Measurements from ENCODE around the gene MORN1.

Gene MORN1

GRCh38 chr1:2319291-2319690 is 72.1 kb downstream of the MORN1 start:
- H3K4me3 ChIP-seq (ENCODE audit: low read length): no peak overlapping the region
- H3K79me2 ChIP-seq (ENCODE audit: low read length): no peaks in the 10 kb centered on the region
- DNase-seq: no peak
- no peaks in the 10 kb centered on the region for H4K20me1 ChIP-seq (ENCODE audit: insufficient read depth, low read length)
- H3K9me2 ChIP-seq (replicated peaks; ENCODE audit: insufficient read depth, low read length): no peaks in the 10 kb centered on the region
- peaks cover 91% of the 10 kb centered on the region for H3K27me3 ChIP-seq (replicated peaks; ENCODE audit: insufficient read depth, low read length)
- no peaks in the 10 kb centered on the region for H3K36me3 ChIP-seq (replicated peaks; ENCODE audit: insufficient read depth, low read length)
- no peak for TF ChIP-seq EZH2 (optimal IDR thresholded peaks at IDR 0.05; ENCODE audit: low read depth, low read length)
- TF ChIP-seq CTCF (IDR thresholded peaks at IDR 0.05; ENCODE audit: low read length): no peak
- TF ChIP-seq EZH2phosphoT487 (IDR thresholded peaks at IDR 0.05; ENCODE audit: low read length): no peak
- no peak overlapping the region for H2AFZ ChIP-seq (ENCODE audit: low read length)
- no peaks in the 10 kb centered on the region for H3F3A ChIP-seq (ENCODE audit: insufficient read depth, low read length)
- H3K9me3 ChIP-seq (replicated peaks; ENCODE audit: insufficient read depth, low read length): no peaks in the 10 kb centered on the region
- no peak overlapping the region for H3K4me2 ChIP-seq (ENCODE audit: low read depth, low read length)
- H3K9ac ChIP-seq (ENCODE audit: low read length): no peak overlapping the region
- no peaks in the 10 kb centered on the region for H3K4me1 ChIP-seq (ENCODE audit: low read length)
- no peak overlapping the region for H3K27ac ChIP-seq (ENCODE audit: low read length)

- TF ChIP-seq EZH2 (optimal IDR thresholded peaks at IDR 0.05; ENCODE audit: low read depth, low read length) (no peak), CTCF (IDR thresholded peaks at IDR 0.05; ENCODE audit: low read length) (no peak), EZH2phosphoT487 (IDR thresholded peaks at IDR 0.05; ENCODE audit: low read length) (no peak)
- Histone ChIP-seq H3K4me2 (ENCODE audit: low read depth, low read length) (no peak overlapping the region), H3K4me3 (ENCODE audit: low read length) (no peak overlapping the region), H3K79me2 (ENCODE audit: low read length) (no peaks in the 10 kb centered on the region), H3K4me1 (ENCODE audit: low read length) (no peaks in the 10 kb centered on the region), H4K20me1 (ENCODE audit: insufficient read depth, low read length) (no peaks in the 10 kb centered on the region), H3K9me2 (replicated peaks; ENCODE audit: insufficient read depth, low read length) (no peaks in the 10 kb centered on the region), H3K27ac (ENCODE audit: low read length) (no peak overlapping the region), H3K9me3 (replicated peaks; ENCODE audit: insufficient read depth, low read length) (no peaks in the 10 kb centered on the region), H2AFZ (ENCODE audit: low read length) (no peak overlapping the region), H3K36me3 (replicated peaks; ENCODE audit: insufficient read depth, low read length) (no peaks in the 10 kb centered on the region), H3F3A (ENCODE audit: insufficient read depth, low read length) (no peaks in the 10 kb centered on the region), H3K9ac (ENCODE audit: low read length) (no peak overlapping the region), H3K27me3 (replicated peaks; ENCODE audit: insufficient read depth, low read length) (peaks cover 88% of the 10 kb centered on the region)
- no peak for DNase-seq
These were observed 72.8 kb downstream of the MORN1 start for GRCh38 chr1:2318314-2319278.

GRCh38 chr1:2317230-2318065 is 73.9 kb downstream of the MORN1 start:
- Histone ChIP-seq H3K4me3 (ENCODE audit: low read length) (no peak overlapping the region), H3K9me3 (replicated peaks; ENCODE audit: insufficient read depth, low read length) (no peaks in the 10 kb centered on the region), H3K27me3 (replicated peaks; ENCODE audit: insufficient read depth, low read length) (peaks cover 76% of the 10 kb centered on the region), H3K36me3 (replicated peaks; ENCODE audit: insufficient read depth, low read length) (no peaks in the 10 kb centered on the region), H2AFZ (ENCODE audit: low read length) (no peak overlapping the region), H3K4me2 (ENCODE audit: low read depth, low read length) (no peak overlapping the region), H3F3A (ENCODE audit: insufficient read depth, low read length) (no peaks in the 10 kb centered on the region), H3K4me1 (ENCODE audit: low read length) (no peaks in the 10 kb centered on the region), H3K27ac (ENCODE audit: low read length) (no peak overlapping the region), H4K20me1 (ENCODE audit: insufficient read depth, low read length) (no peaks in the 10 kb centered on the region), H3K79me2 (ENCODE audit: low read length) (no peaks in the 10 kb centered on the region), H3K9ac (ENCODE audit: low read length) (no peak overlapping the region), H3K9me2 (replicated peaks; ENCODE audit: insufficient read depth, low read length) (no peaks in the 10 kb centered on the region)
- DNase-seq: no peak
- no peak for TF ChIP-seq EZH2 (optimal IDR thresholded peaks at IDR 0.05; ENCODE audit: low read depth, low read length)
- TF ChIP-seq CTCF (IDR thresholded peaks at IDR 0.05; ENCODE audit: low read length): no peak
- TF ChIP-seq EZH2phosphoT487 (IDR thresholded peaks at IDR 0.05; ENCODE audit: low read length): no peak

All from MM.1S (cell line).